Activated B cell treated with CpG ODN at 0.5 μM for 24 hours (primary cell): ENCODE data around the gene PCSK4. TPM values are rescaled to one million over a fixed set of nuclear protein-coding genes. Genes with fewer than 3 reads are reported as not detected.

Experiments
- ATAC-seq: fragments of 200-7000 bp; cut with Tn5 transposase; one replicate; pipeline ENCODE4 v1.10.0; 2021; ENCODE audit warnings: low read depth, mild to moderate bottlenecking, moderate library complexity
- CTCF ChIA-PET: fragments of 350-600 bp; sonication (Branson Sonifier 250); formaldehyde crosslinking; loops from one replicate; lab custom pipeline; 2021; ENCODE audit warnings: antibody characterized with exemption; lab: Charles Lee
- POLR2A ChIA-PET: fragments of 350-600 bp; sonication (Branson Sonifier 250); formaldehyde crosslinking; loops from one replicate; lab custom pipeline; 2021; ENCODE audit warnings: antibody characterized with exemption; lab: Charles Lee
- DNase-seq: peaks from one replicate; pipeline ENCODE4 v3.0.0; 2022
- H3K27ac Mint-ChIP-seq: one replicate; pipeline ENCODE4 v1.8.0; 2020; ENCODE audit warnings: mixed read lengths
- H3K27me3 Mint-ChIP-seq: one replicate; pipeline ENCODE4 v1.8.0; 2021; ENCODE audit warnings: mixed read lengths
- H3K36me3 Mint-ChIP-seq: one replicate; pipeline ENCODE4 v1.8.0; 2021; ENCODE audit warnings: low read depth, mixed read lengths
- H3K4me1 Mint-ChIP-seq: one replicate; pipeline ENCODE4 v1.8.0; 2021; ENCODE audit warnings: mixed read lengths
- H3K4me3 Mint-ChIP-seq: one replicate; pipeline ENCODE4 v1.8.0; 2020; ENCODE audit warnings: mild to moderate bottlenecking, mixed read lengths
- H3K9me3 Mint-ChIP-seq: one replicate; pipeline ENCODE4 v1.8.0; 2020; ENCODE audit warnings: mixed read lengths
- CTCF ChIP-seq: fragments of 200-600 bp; IDR thresholded peaks from one replicate; pipeline ENCODE4 v1.8.0; 2022; ENCODE audit warnings: antibody characterized with exemption, mild to moderate bottlenecking
- intact Hi-C: fragments of 100-400 bp; cut with micrococcal nuclease; formaldehyde crosslinking; loops from one replicate; pipeline ENCODE4 v1.15.1; 2024
- total RNA-seq: library from RNA; stranded (reverse); gene quantifications from 2 replicates; pipeline ENCODE4 v1.2.3, GENCODE V29; 2022

PCSK4 gene
- total RNA-seq, 1 donor from 2014 or later, result 1.3 TPM

GRCh38 chr19:1507763-1508506 is 17.8 kb upstream of the PCSK4 start:
- TF ChIP-seq CTCF, result no peak
- DNase-seq (peak; percentile 72), ATAC-seq (peak; percentile 89)
- ChIA-PET CTCF (no interaction called here), POLR2A (interaction anchor here (0.7 kb wide), 1 partner anchor 125 kb away, joined by 3 read pairs; no protein-coding TSS in a partner anchor)
- Mint-ChIP-seq H3K4me1 (peaks cover 14% of the 10 kb centered on the region), H3K27ac (peak overlapping the region; percentile 80), H3K9me3 (no peaks in the 10 kb centered on the region), H3K4me3 (peak overlapping the region; percentile 80), H3K27me3 (peaks cover 39% of the 10 kb centered on the region), H3K36me3 (no peaks in the 10 kb centered on the region)
- intact Hi-C loops, result loop anchor here (1.0 kb wide), 2 partner anchors 18 to 29 kb away; partner anchors contain the start of genes C19orf25 and PCSK4

GRCh38 chr19:1507192-1507660 is 17.1 kb upstream of the PCSK4 start:
- ChIA-PET POLR2A (interaction anchor here (0.5 kb wide), 1 partner anchor 293 kb away, joined by 11 read pairs; no protein-coding TSS in a partner anchor), CTCF (no interaction called here)
- intact Hi-C loops, result loop anchor here (1.0 kb wide), 1 partner anchor 17 kb away; the partner anchor contains the start of gene PCSK4
- H3K27ac Mint-ChIP-seq, result no peak overlapping the region
- H3K9me3 Mint-ChIP-seq, result no peaks in the 10 kb centered on the region
- ATAC-seq, result no peak
- no peak for TF ChIP-seq CTCF
- H3K4me3 Mint-ChIP-seq, result no peak overlapping the region
- H3K36me3 Mint-ChIP-seq, result no peaks in the 10 kb centered on the region
- H3K4me1 Mint-ChIP-seq, result peaks cover 9% of the 10 kb centered on the region
- no peak for DNase-seq
- peaks cover 42% of the 10 kb centered on the region for H3K27me3 Mint-ChIP-seq

- no peak for ATAC-seq
- H3K36me3 Mint-ChIP-seq, result no peaks in the 10 kb centered on the region
- H3K4me3 Mint-ChIP-seq, result no peak overlapping the region
- no peak for DNase-seq
- TF ChIP-seq CTCF, result no peak
- H3K4me1 Mint-ChIP-seq, result peaks cover 9% of the 10 kb centered on the region
- no peak overlapping the region for H3K27ac Mint-ChIP-seq
- intact Hi-C loops, result no loop called here
- no peaks in the 10 kb centered on the region for H3K9me3 Mint-ChIP-seq
- H3K27me3 Mint-ChIP-seq, result peaks cover 39% of the 10 kb centered on the region
- ChIA-PET POLR2A (interaction anchor here (0.6 kb wide), 1 partner anchor 82 kb away, joined by 12 read pairs; no protein-coding TSS in a partner anchor), CTCF (interaction anchor here (1.1 kb wide), 1 partner anchor 40 kb away, joined by 3 read pairs; no protein-coding TSS in a partner anchor)
Observed at GRCh38 chr19:1505991-1506881, 16.1 kb upstream of the PCSK4 start.

- Mint-ChIP-seq H3K4me1 (peaks cover 9% of the 10 kb centered on the region), H3K27me3 (peaks cover 35% of the 10 kb centered on the region), H3K36me3 (no peaks in the 10 kb centered on the region), H3K27ac (no peak overlapping the region), H3K4me3 (no peak overlapping the region), H3K9me3 (no peaks in the 10 kb centered on the region)
- TF ChIP-seq CTCF, result no peak
- DNase-seq (no peak), ATAC-seq (no peak)
- POLR2A ChIA-PET, result no interaction called here
- intact Hi-C loops, result no loop called here
- CTCF ChIA-PET, result interaction anchor here (1.1 kb wide), 1 partner anchor 41 kb away, joined by 3 read pairs; no protein-coding TSS in a partner anchor
Observed at GRCh38 chr19:1505012-1505411, 14.9 kb upstream of the PCSK4 start.
